A549 treated with dexamethasone at 1 μM for 4 hours (cell line): ENCODE data around the gene IGFLR1. TPM values are rescaled to one million over a fixed set of nuclear protein-coding genes. Genes with fewer than 3 reads are reported as not detected.

Source experiments
- total RNA-seq: library from RNA; stranded (reverse); fragments of 200-300 nt; extraction: Qiagen RNA extraction; gene quantifications from 5 replicates; pipeline ENCODE4 v1.2.3, GENCODE V29; 2022

Gene IGFLR1, protein sequence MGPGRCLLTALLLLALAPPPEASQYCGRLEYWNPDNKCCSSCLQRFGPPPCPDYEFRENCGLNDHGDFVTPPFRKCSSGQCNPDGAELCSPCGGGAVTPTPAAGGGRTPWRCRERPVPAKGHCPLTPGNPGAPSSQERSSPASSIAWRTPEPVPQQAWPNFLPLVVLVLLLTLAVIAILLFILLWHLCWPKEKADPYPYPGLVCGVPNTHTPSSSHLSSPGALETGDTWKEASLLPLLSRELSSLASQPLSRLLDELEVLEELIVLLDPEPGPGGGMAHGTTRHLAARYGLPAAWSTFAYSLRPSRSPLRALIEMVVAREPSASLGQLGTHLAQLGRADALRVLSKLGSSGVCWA
- total RNA-seq, result 9.6 to 14.5 TPM (median 11.2 TPM) in 5 replicates

DNA sequence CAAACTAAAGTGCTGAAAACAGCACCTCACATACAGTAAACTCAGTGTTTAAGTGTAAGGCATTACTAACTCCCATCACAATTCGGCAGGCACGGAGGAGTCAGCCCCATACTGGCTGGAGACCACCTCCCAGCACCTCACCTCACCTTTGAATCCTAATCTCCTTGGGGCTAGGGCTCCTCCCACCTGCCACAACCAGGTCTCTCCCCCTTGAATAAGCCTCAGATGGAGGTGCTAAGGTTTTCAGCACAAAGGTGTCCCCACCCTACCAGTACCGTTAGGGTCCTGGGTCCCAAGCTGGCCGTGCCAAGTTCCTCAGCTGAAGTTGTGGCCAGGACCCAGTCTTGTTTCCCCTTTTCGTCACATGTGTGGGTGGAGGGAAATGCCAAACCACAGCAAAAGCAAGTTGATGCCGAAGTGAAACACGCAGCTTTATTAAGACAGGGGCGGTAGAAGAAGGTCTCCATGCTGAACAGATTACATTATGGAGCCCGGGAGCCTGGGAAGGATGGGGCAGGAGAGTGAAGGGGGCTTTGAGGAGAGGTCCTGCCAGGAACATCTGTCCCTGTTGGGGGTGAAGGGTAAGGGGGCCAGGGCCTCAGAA is at the start of gene IGFLR1:
TSS of gene IGFLR1 (minus strand) at position 332 of the 604 bp plus-strand sequence. CDS start 1,272 bp downstream, outside the sequence.

GRCh38 chr19:35775298-35776101 is 33.2 kb upstream of the IGFLR1 start, which contains the start of gene ARHGAP33:
Gene ARHGAP33, plus strand, starts transcription at chr19:35775564. Its CDS starts 95 bp downstream, at chr19:35775659.

DNA sequence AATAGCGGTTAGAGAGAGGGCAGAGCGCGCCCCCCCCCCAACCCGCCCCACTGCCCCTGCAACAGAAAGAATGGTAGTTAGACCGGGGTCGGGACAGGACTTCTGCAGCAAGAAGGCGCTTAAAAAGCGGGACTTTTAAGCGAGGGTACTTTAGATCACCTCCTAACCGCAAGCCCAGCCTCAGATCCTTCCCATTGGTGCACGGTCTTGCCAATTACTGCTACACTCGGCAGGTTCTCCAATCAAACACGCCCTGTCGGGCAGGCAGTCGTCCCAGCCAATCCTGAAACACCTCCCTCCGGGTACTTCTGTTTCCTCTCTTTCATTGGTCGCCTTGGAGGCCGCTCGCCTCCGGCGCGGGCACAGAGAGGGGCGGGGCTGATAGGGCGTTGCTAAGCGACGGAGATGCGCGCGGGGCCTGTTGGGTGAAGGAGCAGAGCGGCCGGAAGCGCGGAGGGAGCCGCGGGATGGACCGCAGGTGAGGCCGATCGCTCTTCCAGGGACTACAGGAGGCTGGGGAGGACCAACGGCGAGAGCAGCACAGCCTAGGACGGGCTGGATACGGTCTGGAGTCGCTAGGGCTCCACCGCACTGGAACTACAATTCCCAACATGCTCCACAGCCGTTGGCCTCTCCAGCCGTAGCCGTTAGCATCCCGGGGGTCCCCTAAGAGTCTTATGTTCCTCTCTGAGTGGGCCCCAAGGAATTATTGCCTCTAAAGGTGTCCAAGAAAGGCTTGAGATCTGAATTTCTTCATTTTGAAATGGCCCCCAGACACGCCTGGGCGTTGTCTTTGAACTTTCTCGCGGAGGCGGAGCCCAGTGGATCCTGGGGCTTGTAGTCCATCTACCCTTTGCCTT is 15.7 kb upstream of the IGFLR1 start, which contains the start of gene PROSER3:
TSS of gene PROSER3 (plus strand) at position 428 of the 860 bp plus-strand sequence. CDS start at position 468, 40 bp downstream.

GRCh38 chr19:35756377-35757230 is 14.4 kb upstream of the IGFLR1 start, which contains the start of gene HSPB6:
Gene HSPB6, minus strand, starts transcription at chr19:35757029. Its CDS starts 21 bp downstream, at chr19:35757008.

GRCh38 chr19:35748106-35749020 is 6.1 kb upstream of the IGFLR1 start, which contains the start of gene LIN37:
Gene LIN37, plus strand, starts transcription at chr19:35748576. Its CDS starts 149 bp downstream, at chr19:35748725.

DNA sequence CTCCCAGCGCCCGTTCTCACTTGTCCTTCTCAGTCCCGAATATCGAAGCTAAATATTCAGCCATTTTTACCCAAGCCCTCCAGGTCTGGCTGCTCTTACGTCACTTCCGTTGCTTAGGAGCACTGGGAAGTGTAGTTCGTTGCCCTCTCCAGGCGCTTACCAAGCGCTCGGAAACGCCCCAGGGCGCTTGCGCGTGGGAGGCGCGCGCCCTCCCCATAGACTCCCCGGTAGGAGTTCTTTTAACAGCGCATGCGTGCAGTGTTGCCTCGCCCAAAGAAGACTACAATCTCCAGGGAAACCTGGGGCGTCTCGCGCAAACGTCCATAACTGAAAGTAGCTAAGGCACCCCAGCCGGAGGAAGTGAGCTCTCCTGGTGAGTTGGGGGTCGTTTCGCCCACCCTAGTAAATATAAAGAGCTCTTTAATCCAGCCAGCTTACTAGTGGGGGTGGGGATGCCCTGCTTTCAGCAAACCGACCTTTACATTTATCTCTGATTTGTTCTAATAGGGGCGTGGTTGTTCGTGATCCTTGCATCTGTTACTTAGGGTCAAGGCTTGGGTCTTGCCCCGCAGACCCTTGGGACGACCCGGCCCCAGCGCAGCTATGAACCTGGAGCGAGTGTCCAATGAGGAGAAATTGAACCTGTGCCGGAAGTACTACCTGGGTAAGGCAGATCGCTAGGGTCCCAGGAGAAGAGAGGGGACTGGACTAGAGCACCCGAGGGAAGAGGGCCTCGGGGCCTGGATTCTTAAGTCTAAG is 3.3 kb upstream of the IGFLR1 start, which contains the start of the genes PSENEN and U2AF1L4:
TSS of gene PSENEN (plus strand) at position 324 of the 759 bp plus-strand sequence. CDS start at position 604, 280 bp downstream.
TSS of gene U2AF1L4 (minus strand) at position 91 of the 759 bp plus-strand sequence. CDS start at position 64, 27 bp downstream.

GRCh38 chr19:35717665-35718344 is 24.4 kb downstream of the IGFLR1 start, which contains the start of gene KMT2B:
Gene KMT2B, plus strand, starts transcription at chr19:35718003. Its CDS starts 16 bp downstream, at chr19:35718019.

GRCh38 chr19:35704218-35704617 is 38.0 kb downstream of the IGFLR1 start, which contains the start of gene ZBTB32:
Gene ZBTB32, plus strand, starts transcription at chr19:35704558. Its CDS starts 10,069 bp downstream, at chr19:35714627.

Other genes starting within 250 kb of the IGFLR1 start
- gene DMKN, start 228.8 kb downstream of the IGFLR1 start, total RNA-seq, result 31.6 to 41.1 TPM (median 36.7 TPM) in 5 replicates
- 2.9 to 4.4 TPM (median 3.9 TPM) in 5 replicates for gene SBSN, start 214.1 kb downstream of the IGFLR1 start, total RNA-seq
- gene GAPDHS, start 209.0 kb downstream of the IGFLR1 start, total RNA-seq, result 0.07 to 0.26 TPM (median 0.09 TPM) in 5 replicates
- gene TMEM147, start 196.8 kb downstream of the IGFLR1 start, total RNA-seq, result 352 to 413 TPM (median 378 TPM) in 5 replicates
- 0.02 to 0.19 TPM (median 0.08 TPM) in 4 of 5 replicates, not detected in the other for gene ATP4A, start 178.8 kb downstream of the IGFLR1 start, total RNA-seq
- not detected in 5 replicates for gene PMIS2, start 156.3 kb downstream of the IGFLR1 start, total RNA-seq
- gene HAUS5, start 129.7 kb downstream of the IGFLR1 start, total RNA-seq, result 10.6 to 18.6 TPM (median 15.8 TPM) in 5 replicates
- gene RBM42, start 113.4 kb downstream of the IGFLR1 start, total RNA-seq, result 142 to 206 TPM (median 203 TPM) in 5 replicates
- gene ETV2, start 100.7 kb downstream of the IGFLR1 start, total RNA-seq, result 1.3 to 3.2 TPM (median 2.8 TPM) in 5 replicates
- gene COX6B1, start 94.1 kb downstream of the IGFLR1 start, total RNA-seq, result 1,250 to 1,794 TPM (median 1,275 TPM) in 5 replicates
- 0.47 to 1.2 TPM (median 0.97 TPM) in 5 replicates for gene UPK1A, start 75.9 kb downstream of the IGFLR1 start, total RNA-seq
- gene ZBTB32, start 37.9 kb downstream of the IGFLR1 start, total RNA-seq, result not detected in 5 replicates
- gene KMT2B, start 24.4 kb downstream of the IGFLR1 start, total RNA-seq, result 35.9 to 63.5 TPM (median 60.7 TPM) in 5 replicates
- 23.2 to 30.8 TPM (median 26.5 TPM) in 5 replicates for gene U2AF1L4, start 3.0 kb upstream of the IGFLR1 start, total RNA-seq
- 255 to 313 TPM (median 263 TPM) in 5 replicates for gene PSENEN, start 3.2 kb upstream of the IGFLR1 start, total RNA-seq
- 19.1 to 28.1 TPM (median 22.8 TPM) in 5 replicates for gene LIN37, start 6.1 kb upstream of the IGFLR1 start, total RNA-seq
- gene HSPB6, start 14.6 kb upstream of the IGFLR1 start, total RNA-seq, result 0.24 to 0.39 TPM (median 0.34 TPM) in 4 of 5 replicates, not detected in the other
- gene PROSER3, start 15.7 kb upstream of the IGFLR1 start, total RNA-seq, result 20.3 to 35.5 TPM (median 32.5 TPM) in 5 replicates
- 3.0 to 10.3 TPM (median 6.4 TPM) in 5 replicates for gene ARHGAP33, start 33.1 kb upstream of the IGFLR1 start, total RNA-seq
- 0.12 to 0.46 TPM (median 0.16 TPM) in 5 replicates for gene PRODH2, start 70.4 kb upstream of the IGFLR1 start, total RNA-seq
- gene NPHS1, start 110.1 kb upstream of the IGFLR1 start, total RNA-seq, result 0.38 to 0.70 TPM (median 0.45 TPM) in 5 replicates
- gene KIRREL2, start 114.5 kb upstream of the IGFLR1 start, total RNA-seq, result 0.37 to 0.65 TPM (median 0.52 TPM) in 5 replicates
- 71.0 to 103 TPM (median 96.5 TPM) in 5 replicates for gene APLP1, start 126.1 kb upstream of the IGFLR1 start, total RNA-seq
- 3.5 to 6.3 TPM (median 5.9 TPM) in 5 replicates for gene NFKBID, start 158.1 kb upstream of the IGFLR1 start, total RNA-seq
- gene HCST, start 160.1 kb upstream of the IGFLR1 start, total RNA-seq, result 0.15 to 0.47 TPM (median 0.32 TPM) in 4 of 5 replicates, not detected in the other
- not detected in 5 replicates for gene TYROBP, start 165.8 kb upstream of the IGFLR1 start, total RNA-seq
- 13.2 to 27.6 TPM (median 23.1 TPM) in 5 replicates for gene LRFN3, start 193.9 kb upstream of the IGFLR1 start, total RNA-seq